BLaER1 treated with 17β-estradiol and CSF1 and Interleukin-3, amounts not matched to agents 10 nM and 100 nM (cell line): Measurements from ENCODE around the gene CFAP45.

Experiments used
- H3K27ac ChIP-seq, 11 experiments: shearing (Covaris generic); formaldehyde crosslinking; 2 replicates each; pipeline ENCODE4 v1.8.1; 2022
- H3K27me3 ChIP-seq, 11 experiments: shearing (Covaris generic); formaldehyde crosslinking; 2 replicates each; pipeline ENCODE4 v1.8.1; 2022
- H3K36me3 ChIP-seq, 11 experiments: shearing (Covaris generic); formaldehyde crosslinking; 2 replicates each; pipeline ENCODE4 v1.8.1; 2022
- H3K4me1 ChIP-seq, 10 experiments: shearing (Covaris generic); formaldehyde crosslinking; 2 replicates each; pipeline ENCODE4 v1.8.1; 2022
- H3K4me2 ChIP-seq, 11 experiments: shearing (Covaris generic); formaldehyde crosslinking; 2 replicates each; pipeline ENCODE4 v1.8.1; 2022
- H3K4me3 ChIP-seq, 10 experiments: shearing (Covaris generic); formaldehyde crosslinking; 2 replicates each; pipeline ENCODE4 v1.8.1; 2022
- H3K9ac ChIP-seq, 11 experiments: shearing (Covaris generic); formaldehyde crosslinking; 2 replicates each; pipeline ENCODE4 v1.8.1; 2022
- H3K9me3 ChIP-seq, 11 experiments: shearing (Covaris generic); formaldehyde crosslinking; replicated peaks in 1 of 11; 2 replicates each; pipeline ENCODE4 v1.8.1; 2022
- H4K20me1 ChIP-seq, 11 experiments: shearing (Covaris generic); formaldehyde crosslinking; 2 replicates each; pipeline ENCODE4 v1.8.1; 2022
- Cebpa-rat ChIP-seq, 11 experiments: shearing (Covaris generic); IDR thresholded peaks; 2 replicates each; pipeline ENCODE4 v1.8.1; 2022

The CFAP45 gene

GRCh38 chr1:159859767-159860322 lies 40.1 kb downstream of the CFAP45 start:
- Histone ChIP-seq H3K9me3 (no peaks in the 10 kb centered on the region), H3K9ac (no peak overlapping the region), H3K4me1 (peaks cover 0 to 4% (median 0%) of the 10 kb centered on the region in 10 experiments; a peak in 1 of 20 replicates), H3K27me3 (peaks cover 10 to 18% (median 15%) of the 10 kb centered on the region in 11 experiments; a peak in 21 of 22 replicates), H4K20me1 (no peaks in the 10 kb centered on the region), H3K36me3 (no peaks in the 10 kb centered on the region), H3K27ac (no peak overlapping the region), H3K4me2 (no peak overlapping the region), H3K4me3 (no peak overlapping the region)
- no peak for TF ChIP-seq Cebpa-rat (IDR thresholded peaks at IDR 0.05)

- TF ChIP-seq Cebpa-rat (IDR thresholded peaks at IDR 0.05), result no peak
- Histone ChIP-seq H3K4me3 (no peak overlapping the region), H4K20me1 (no peaks in the 10 kb centered on the region), H3K27ac (no peak overlapping the region), H3K4me2 (no peak overlapping the region), H3K4me1 (peaks cover 0 to 5% (median 0%) of the 10 kb centered on the region in 10 experiments; a peak in 1 of 20 replicates), H3K36me3 (no peaks in the 10 kb centered on the region), H3K9ac (no peak overlapping the region), H3K9me3 (no peaks in the 10 kb centered on the region), H3K27me3 (peaks cover 19 to 38% (median 34%) of the 10 kb centered on the region in 11 experiments; a peak in 21 of 22 replicates)
These were observed 42.1 kb downstream of the CFAP45 start for GRCh38 chr1:159857889-159858288.

- Histone ChIP-seq H3K4me1 (peaks cover 0 to 10% (median 0%) of the 10 kb centered on the region in 10 experiments; a peak in 3 of 20 replicates), H3K9ac (no peak overlapping the region), H4K20me1 (no peaks in the 10 kb centered on the region), H3K4me2 (no peak overlapping the region), H3K27ac (no peak overlapping the region), H3K36me3 (no peaks in the 10 kb centered on the region), H3K4me3 (no peak overlapping the region), H3K27me3 (peaks cover 19 to 44% (median 41%) of the 10 kb centered on the region in 11 experiments; a peak in 21 of 22 replicates), H3K9me3 (no peaks in the 10 kb centered on the region)
- no peak for TF ChIP-seq Cebpa-rat (IDR thresholded peaks at IDR 0.05)
These were observed 43.4 kb downstream of the CFAP45 start for GRCh38 chr1:159856576-159856975.

GRCh38 chr1:159855709-159856108 lies 44.3 kb downstream of the CFAP45 start:
- Histone ChIP-seq H3K9ac (no peak overlapping the region), H3K36me3 (no peaks in the 10 kb centered on the region), H3K27ac (no peak overlapping the region), H3K9me3 (no peaks in the 10 kb centered on the region), H3K4me2 (no peak overlapping the region), H3K4me1 (peaks cover 0 to 14% (median 0%) of the 10 kb centered on the region in 10 experiments; a peak in 4 of 20 replicates), H3K4me3 (no peak overlapping the region), H4K20me1 (no peaks in the 10 kb centered on the region), H3K27me3 (peaks cover 19 to 44% (median 41%) of the 10 kb centered on the region in 11 experiments; a peak in 21 of 22 replicates)
- no peak for TF ChIP-seq Cebpa-rat (IDR thresholded peaks at IDR 0.05)

- Histone ChIP-seq H3K27me3 (peaks cover 19 to 44% (median 41%) of the 10 kb centered on the region in 11 experiments; a peak in 21 of 22 replicates), H3K4me1 (peaks cover 0 to 24% (median 2%) of the 10 kb centered on the region in 10 experiments; a peak in 8 of 20 replicates), H4K20me1 (no peaks in the 10 kb centered on the region), H3K4me2 (peak overlapping the region; percentile 66 to 86 (median 79)), H3K9ac (peak overlapping the region in 10 of 11 experiments; percentile 8 to 60 (median 46); a peak in 18 of 22 replicates), H3K9me3 (no peaks in the 10 kb centered on the region), H3K36me3 (no peaks in the 10 kb centered on the region), H3K4me3 (peak overlapping the region; percentile 50 to 69 (median 58)), H3K27ac (no peak overlapping the region)
- no peak for TF ChIP-seq Cebpa-rat (IDR thresholded peaks at IDR 0.05)
These were observed 45.2 kb downstream of the CFAP45 start for GRCh38 chr1:159854693-159855192.

DNA sequence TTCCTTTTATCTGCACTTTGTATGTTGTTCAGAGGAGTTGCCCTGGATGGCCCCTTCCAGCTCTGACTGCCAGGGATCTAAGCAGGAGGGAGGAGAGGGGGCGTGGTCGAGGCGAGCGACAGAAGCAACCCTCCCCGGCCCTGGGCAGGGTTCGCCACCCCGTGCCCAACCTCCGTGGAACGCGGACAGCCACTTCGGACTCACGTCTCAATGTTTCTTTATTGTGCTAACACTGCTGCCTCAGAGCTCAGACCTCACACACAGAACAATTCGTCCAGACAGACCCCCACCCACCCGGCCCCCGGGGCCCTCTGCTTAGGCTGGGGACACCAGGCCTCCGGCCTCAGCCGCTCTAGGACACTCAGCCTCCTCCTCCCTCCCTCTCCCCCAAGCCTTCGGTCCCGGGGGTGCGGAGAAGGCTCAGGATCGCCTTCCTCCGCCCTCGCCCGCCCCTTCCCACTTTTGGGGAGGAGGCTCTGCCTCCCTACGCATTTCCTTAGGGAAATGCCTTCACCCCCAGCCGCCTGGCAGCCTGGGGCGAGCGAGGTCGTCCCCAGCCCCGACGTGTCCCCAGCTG lies 45.8 kb downstream of the CFAP45 start:
- H3K4me2 ChIP-seq, result peak overlapping the region; percentile 66 to 86 (median 79)
- H3K27me3 ChIP-seq, result peaks cover 19 to 44% (median 41%) of the 10 kb centered on the region in 11 experiments; a peak in 21 of 22 replicates
- no peaks in the 10 kb centered on the region for H4K20me1 ChIP-seq
- H3K9ac ChIP-seq, result peak overlapping the region in 10 of 11 experiments; percentile 8 to 60 (median 46); a peak in 15 of 22 replicates
- TF ChIP-seq Cebpa-rat (IDR thresholded peaks at IDR 0.05), result no peak
- no peak overlapping the region for H3K27ac ChIP-seq
- no peaks in the 10 kb centered on the region for H3K9me3 ChIP-seq
- H3K36me3 ChIP-seq, result no peaks in the 10 kb centered on the region
- H3K4me3 ChIP-seq, result peak overlapping the region; percentile 50 to 69 (median 58)
- H3K4me1 ChIP-seq, result peaks cover 0 to 29% (median 2%) of the 10 kb centered on the region in 10 experiments; a peak in 8 of 20 replicates

GRCh38 chr1:159853417-159854115 lies 46.4 kb downstream of the CFAP45 start:
- Histone ChIP-seq H3K4me2 (peak overlapping the region in 3 of 11 experiments; percentile 73 to 86 (median 75); a peak in 4 of 22 replicates), H3K4me3 (peak overlapping the region in 1 of 10 experiments; percentile 51; a peak in 1 of 20 replicates), H3K9me3 (no peaks in the 10 kb centered on the region), H3K4me1 (peaks cover 0 to 35% (median 2%) of the 10 kb centered on the region in 10 experiments; a peak in 8 of 20 replicates), H4K20me1 (no peaks in the 10 kb centered on the region), H3K36me3 (no peaks in the 10 kb centered on the region), H3K9ac (no peak overlapping the region), H3K27ac (no peak overlapping the region), H3K27me3 (peaks cover 19 to 44% (median 41%) of the 10 kb centered on the region in 11 experiments; a peak in 21 of 22 replicates)
- TF ChIP-seq Cebpa-rat (IDR thresholded peaks at IDR 0.05), result no peak

- no peak overlapping the region for H3K4me2 ChIP-seq
- no peak for TF ChIP-seq Cebpa-rat (IDR thresholded peaks at IDR 0.05)
- H3K27ac ChIP-seq, result no peak overlapping the region
- no peaks in the 10 kb centered on the region for H4K20me1 ChIP-seq
- H3K4me3 ChIP-seq, result no peak overlapping the region
- peaks cover 0 to 42% (median 2%) of the 10 kb centered on the region in 10 experiments; a peak in 8 of 20 replicates for H3K4me1 ChIP-seq
- no peaks in the 10 kb centered on the region for H3K9me3 ChIP-seq
- peaks cover 19 to 43% (median 40%) of the 10 kb centered on the region in 11 experiments; a peak in 21 of 22 replicates for H3K27me3 ChIP-seq
- no peaks in the 10 kb centered on the region for H3K36me3 ChIP-seq
- H3K9ac ChIP-seq, result no peak overlapping the region
These were observed 48.6 kb downstream of the CFAP45 start for GRCh38 chr1:159851407-159851806.
